Esophagus muscularis mucosa (tissue), 4 donors: ENCODE measurements around the gene VMP1. TPM values are rescaled to one million over a fixed set of nuclear protein-coding genes. Genes with fewer than 3 reads are reported as not detected.
A peak's percentile ranks its signal among the peaks of the same experiment; 100 is the strongest.
"Not testable (repeated sequence)": the region's sequence is repeated elsewhere in the genome, so short reads cannot be mapped to it uniquely, and the experiment has no call there.

ENCODE experiments used
- DNase-seq: peaks from one replicate; pipeline ENCODE4 v3.0.0-alpha.2; 2017; ENCODE audit errors: extremely low spot score
- H3K27ac ChIP-seq, 4 donors: fragments of 200-600 bp; sonication (generic); replicated peaks in 1 of 4; 1 replicate in 3 of 4; 2 replicates in 1 of 4; pipeline ENCODE4 v1.5.1; 2016 to 2019; ENCODE audit warnings: mild to moderate bottlenecking in 1 of 4
- H3K27me3 ChIP-seq, 4 donors: fragments of 200-600 bp; sonication (generic); one replicate each; pipeline versions ENCODE4 v1.5.1 to v1.6.0; 2016 to 2019
- H3K36me3 ChIP-seq, 4 donors: fragments of 200-600 bp; sonication (generic); one replicate each; pipeline ENCODE4 v1.5.1; 2016 to 2019
- H3K4me1 ChIP-seq, 4 donors: fragments of 200-600 bp; sonication (generic); one replicate each; pipeline ENCODE4 v1.5.1; 2016 to 2019
- H3K4me3 ChIP-seq, 4 donors: fragments of 200-600 bp; sonication (generic); 1 replicate in 2 of 4; 2 replicates in 2 of 4; pipeline ENCODE4 v1.5.1; 2016 to 2019; ENCODE audit warnings: mild to moderate bottlenecking in 4 of 4, moderate library complexity in 1 of 4
- H3K9me3 ChIP-seq, 4 donors: fragments of 200-600 bp; sonication (generic); 1 replicate in 3 of 4; 2 replicates in 1 of 4; pipeline ENCODE4 v1.5.1; 2016 to 2019
- CTCF ChIP-seq, 3 experiments: fragments of 200-600 bp in 2 of 3; fragments of 450-650 bp in 1 of 3; sonication (generic) in 2 of 3; IDR thresholded peaks; one replicate each; pipeline ENCODE4 v1.5.1; 2017 to 2019; ENCODE audit warnings: antibody characterized with exemption in 3 of 3, mild to moderate bottlenecking in 2 of 3, moderate library complexity in 1 of 3
- EP300 ChIP-seq: sonication (generic); formaldehyde crosslinking; IDR thresholded peaks from one replicate; pipeline ENCODE4 v1.6.1; 2017; ENCODE audit warnings: antibody characterized with exemption
- POLR2A ChIP-seq: fragments of 450-650 bp; IDR thresholded peaks from one replicate; pipeline ENCODE4 v1.6.1; 2017; ENCODE audit warnings: antibody characterized with exemption, moderate library complexity, mild to moderate bottlenecking, low read depth
- POLR2AphosphoS5 ChIP-seq, 2 donors: sonication (generic); formaldehyde crosslinking; IDR thresholded peaks; one replicate each; pipeline ENCODE4 v1.6.1; 2017; ENCODE audit warnings: antibody characterized with exemption in 2 of 2
- WGBS: methylation state at CpG from one replicate; pipeline ENCODE4 v1.1.5; 2018; 5-methylcytosine and 5-hydroxymethylcytosine counted together
- intact Hi-C: fragments of 100-400 bp; cut with DNase I; formaldehyde crosslinking; loops from one replicate; pipeline ENCODE4 v1.15.1; 2023
- total RNA-seq, 4 donors: library from RNA; depleted of rRNA; stranded (reverse); fragments of >200 nt; gene quantifications; one replicate each; pipeline versions ENCODE4 v1.1.0 to v1.2.1, GENCODE V29; 2016

The VMP1 gene
- total RNA-seq, 4 donors from 2014 or later, result 47.3 to 137 (median 59.6) TPM

- TF ChIP-seq CTCF (IDR thresholded peaks at IDR 0.05) (no peak), POLR2A (peak; percentile 0), POLR2AphosphoS5 (IDR thresholded peaks at IDR 0.05) (peak in 1 of 2 donors; percentile 37), EP300 (no peak)
- H3K4me1 ChIP-seq, result peaks cover 28 to 53% (median 52%) of the 10 kb centered on the region in 4 donors
- H3K36me3 ChIP-seq, result peaks cover 0 to 28% (median 6%) of the 10 kb centered on the region in 4 donors
- peak overlapping the region; percentile 87 to 95 (median 91) for H3K27ac ChIP-seq
- intact Hi-C loops, result loop anchor here (5.0 kb wide), 1 partner anchor 87 kb away; no protein-coding TSS in a partner anchor
- no peaks in the 10 kb centered on the region for H3K9me3 ChIP-seq
- no peaks in the 10 kb centered on the region for H3K27me3 ChIP-seq
- DNase-seq, result no peak
- 24% methylated on average over 6 of the region's 6 CpGs for WGBS
- peak overlapping the region; percentile 59 to 68 (median 62) for H3K4me3 ChIP-seq
These were observed 132.3 kb downstream of the VMP1 start for GRCh38 chr17:59839651-59840328.

- Histone ChIP-seq H3K36me3 (peaks cover 0 to 28% (median 6%) of the 10 kb centered on the region in 4 donors), H3K9me3 (no peaks in the 10 kb centered on the region), H3K4me3 (peak overlapping the region; percentile 59 to 68 (median 62)), H3K4me1 (peaks cover 34 to 60% (median 59%) of the 10 kb centered on the region in 4 donors), H3K27ac (peak overlapping the region; percentile 87 to 95 (median 91)), H3K27me3 (no peaks in the 10 kb centered on the region)
- TF ChIP-seq POLR2AphosphoS5 (IDR thresholded peaks at IDR 0.05) (peak; percentile 28 to 32), POLR2A (no peak)
- intact Hi-C loops, result no loop called here
- no peak for DNase-seq
- WGBS, result 24% methylated on average over 4 of the region's 4 CpGs
These were observed 133.1 kb downstream of the VMP1 start for GRCh38 chr17:59840329-59841090.

DNA sequence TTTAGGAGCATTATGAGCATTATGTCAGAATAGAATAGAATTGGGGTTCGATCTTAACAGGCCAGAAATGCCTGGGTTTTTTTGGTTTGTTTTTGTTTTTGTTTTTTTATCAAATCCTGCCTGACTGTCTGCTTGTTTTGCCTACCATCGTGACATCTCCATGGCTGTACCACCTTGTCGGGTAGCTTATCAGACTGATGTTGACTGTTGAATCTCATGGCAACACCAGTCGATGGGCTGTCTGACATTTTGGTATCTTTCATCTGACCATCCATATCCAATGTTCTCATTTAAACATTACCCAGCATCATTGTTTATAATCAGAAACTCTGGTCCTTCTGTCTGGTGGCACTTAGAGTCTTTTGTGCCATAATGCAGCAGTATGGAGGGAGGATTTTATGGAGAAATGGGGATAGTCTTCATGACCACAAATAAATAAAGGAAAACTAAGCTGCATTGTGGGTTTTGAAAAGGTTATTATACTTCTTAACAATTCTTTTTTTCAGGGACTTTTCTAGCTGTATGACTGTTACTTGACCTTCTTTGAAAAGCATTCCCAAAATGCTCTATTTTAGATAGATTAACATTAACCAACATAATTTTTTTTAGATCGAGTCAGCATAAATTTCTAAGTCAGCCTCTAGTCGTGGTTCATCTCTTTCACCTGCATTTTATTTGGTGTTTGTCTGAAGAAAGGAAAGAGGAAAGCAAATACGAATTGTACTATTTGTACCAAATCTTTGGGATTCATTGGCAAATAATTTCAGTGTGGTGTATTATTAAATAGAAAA, 133.8 kb downstream of the VMP1 start:
- peaks cover 0 to 28% (median 6%) of the 10 kb centered on the region in 4 donors for H3K36me3 ChIP-seq
- peak overlapping the region; percentile 59 to 68 (median 62) for H3K4me3 ChIP-seq
- peaks cover 40 to 66% (median 64%) of the 10 kb centered on the region in 4 donors for H3K4me1 ChIP-seq
- TF ChIP-seq POLR2AphosphoS5 (IDR thresholded peaks at IDR 0.05), result peak; percentile 32 to 58
- 37% methylated on average over 7 of the region's 7 CpGs for WGBS
- H3K9me3 ChIP-seq, H3K27me3 ChIP-seq, DNase-seq, intact Hi-C loops: not testable (repeated sequence)
- H3K27ac ChIP-seq, result peak overlapping the region; percentile 87 to 95 (median 91)

DNA sequence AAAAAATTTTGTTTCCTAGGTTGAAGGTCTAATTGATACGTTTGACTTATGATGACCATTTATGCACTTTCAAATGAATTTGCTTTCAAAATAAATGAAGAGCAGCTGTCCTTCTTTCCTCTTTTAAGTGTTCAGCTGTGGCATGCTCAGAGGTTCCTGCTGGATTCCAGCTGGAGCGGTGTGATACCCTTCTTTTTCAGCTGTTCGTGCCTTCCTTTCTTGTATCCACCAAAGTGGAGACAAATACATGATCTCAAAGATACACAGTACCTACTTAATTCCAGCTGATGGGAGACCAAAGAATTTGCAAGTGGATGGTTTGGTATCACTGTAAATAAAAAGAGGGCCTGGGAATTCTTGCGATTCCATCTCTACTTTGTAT, 134.4 kb downstream of the VMP1 start:
- H3K27me3 ChIP-seq, H3K9me3 ChIP-seq, DNase-seq, intact Hi-C loops: not testable (repeated sequence)
- peaks cover 0 to 28% (median 6%) of the 10 kb centered on the region in 4 donors for H3K36me3 ChIP-seq
- peaks cover 40 to 68% (median 64%) of the 10 kb centered on the region in 4 donors for H3K4me1 ChIP-seq
- H3K27ac ChIP-seq, result peak overlapping the region; percentile 87 to 95 (median 91)
- H3K4me3 ChIP-seq, result peak overlapping the region in 3 of 4 donors; percentile 59 to 68 (median 64)
- WGBS, result 63% methylated on average over 4 of the region's 4 CpGs

DNA sequence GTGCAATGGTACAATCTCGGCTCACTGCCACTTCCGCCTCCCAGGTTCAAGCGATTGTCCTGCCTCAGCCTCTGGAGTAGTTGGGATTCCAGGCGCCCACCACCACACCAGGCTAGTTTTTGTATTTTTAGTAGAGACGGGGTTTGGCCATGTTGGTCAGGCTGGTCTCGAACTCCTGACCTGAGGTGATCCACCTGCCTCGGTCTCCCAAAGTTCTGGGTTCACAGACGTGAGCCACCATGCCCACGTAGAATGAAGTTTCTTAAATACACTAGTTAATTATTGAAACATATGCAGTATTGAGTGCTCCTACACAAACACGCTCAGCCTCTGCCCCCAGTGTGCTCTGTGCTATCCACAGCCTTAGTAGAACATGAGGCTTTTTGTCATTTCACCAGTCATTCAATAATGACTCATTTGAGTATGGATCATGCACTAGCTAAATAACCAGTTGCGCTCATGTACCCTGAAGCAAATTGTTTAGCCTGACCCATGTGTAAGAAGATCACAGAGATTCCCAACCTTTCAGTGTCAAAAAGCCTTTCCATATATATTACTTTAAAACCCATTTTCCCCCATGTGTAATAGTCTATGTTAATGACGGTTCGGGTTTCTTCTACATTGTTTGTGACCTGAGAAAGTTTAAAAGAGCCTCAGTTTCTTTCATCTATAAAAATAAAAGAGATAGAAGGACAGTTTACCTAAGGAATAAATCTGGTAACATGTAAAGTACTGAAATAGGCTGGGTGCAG, 135.6 kb downstream of the VMP1 start:
- peaks cover 37 to 75% (median 71%) of the 10 kb centered on the region in 4 donors for H3K4me1 ChIP-seq
- intact Hi-C loops, result no loop called here
- no peak for TF ChIP-seq EP300
- TF ChIP-seq CTCF (IDR thresholded peaks at IDR 0.05), result no peak
- peak; percentile 58 to 61 for TF ChIP-seq POLR2AphosphoS5 (IDR thresholded peaks at IDR 0.05)
- no peak for TF ChIP-seq POLR2A

More for the DNA sequence above, 135.6 kb downstream of the VMP1 start:
- Histone ChIP-seq H3K4me3 (no peak overlapping the region), H3K27me3 (no peaks in the 10 kb centered on the region), H3K27ac (peak overlapping the region; percentile 87 to 95 (median 91)), H3K9me3 (no peaks in the 10 kb centered on the region), H3K36me3 (peaks cover 0 to 28% (median 6%) of the 10 kb centered on the region in 4 donors)
- DNase-seq, result no peak
- 67% methylated on average over 13 of the region's 13 CpGs for WGBS
